Osteoblast (primary cell): ENCODE measurements around the gene DCAKD. TPM values are rescaled to one million over a fixed set of nuclear protein-coding genes. Genes with fewer than 3 reads are reported as not detected.

Source experiments
- DNase-seq: peaks from one replicate; pipeline ENCODE4 v3.0.0; 2011; ENCODE audit warnings: low spot score, mixed read lengths; ENCODE audit not compliant: insufficient read length; ENCODE audit errors: missing footprints
- H2AFZ ChIP-seq: 2 replicates; pipeline ENCODE4 v1.6.0; 2011; ENCODE audit warnings: mild to moderate bottlenecking, low read length
- H3K27ac ChIP-seq: 2 replicates; pipeline ENCODE4 v1.5.1; 2011; ENCODE audit warnings: mild to moderate bottlenecking, low read depth, low read length, moderate library complexity
- H3K27me3 ChIP-seq: 2 replicates; pipeline ENCODE4 v1.6.0; 2012; ENCODE audit warnings: mild to moderate bottlenecking, control low read depth, inconsistent platforms, low read length, moderate library complexity; ENCODE audit not compliant: insufficient read depth
- H3K36me3 ChIP-seq: 2 replicates; pipeline ENCODE4 v1.5.1; 2011; ENCODE audit warnings: mild to moderate bottlenecking, low read length, control low read depth, moderate library complexity; ENCODE audit not compliant: insufficient read depth
- H3K4me1 ChIP-seq: 2 replicates; pipeline ENCODE4 v1.5.1; 2011; ENCODE audit warnings: mild to moderate bottlenecking, low read length, control low read depth, moderate library complexity; ENCODE audit not compliant: insufficient read depth
- H3K4me2 ChIP-seq: 2 replicates; pipeline ENCODE4 v1.6.0; 2011; ENCODE audit warnings: mild to moderate bottlenecking, low read length; ENCODE audit not compliant: insufficient read depth
- H3K4me3 ChIP-seq: fragments of 200-600 bp; sonication (generic); 3 replicates; pipeline ENCODE4 v1.5.1; 2012; ENCODE audit warnings: mild to moderate bottlenecking, low read length, inconsistent platforms; ENCODE audit not compliant: insufficient read depth
- H3K79me2 ChIP-seq: 2 replicates; pipeline ENCODE4 v1.6.0; 2012; ENCODE audit warnings: mild to moderate bottlenecking, low read length, control low read depth, inconsistent platforms; ENCODE audit not compliant: insufficient read depth
- H3K9me3 ChIP-seq: 2 replicates; pipeline ENCODE4 v1.5.1; 2011; ENCODE audit warnings: low read depth, low read length, control low read depth
- H4K20me1 ChIP-seq: 2 replicates; pipeline ENCODE4 v1.6.0; 2012; ENCODE audit warnings: mild to moderate bottlenecking, low read length, control low read depth; ENCODE audit not compliant: insufficient read depth
- total RNA-seq: library from RNA; depleted of rRNA; stranded (reverse); fragments of >200 nt; gene quantifications from 2 replicates; pipeline ENCODE4 v1.2.3, GENCODE V29; 2012
- TF ChIP-seq, protein P1 (sequence below): IDR thresholded peaks from 2 replicates; pipeline ENCODE4 v1.5.1; 2011; ENCODE audit warnings: mild to moderate bottlenecking, low read depth, low read length, moderate library complexity; ENCODE audit errors: extremely low read depth

Gene DCAKD
- total RNA-seq, 1 donor, result 39.1 TPM

DNA sequence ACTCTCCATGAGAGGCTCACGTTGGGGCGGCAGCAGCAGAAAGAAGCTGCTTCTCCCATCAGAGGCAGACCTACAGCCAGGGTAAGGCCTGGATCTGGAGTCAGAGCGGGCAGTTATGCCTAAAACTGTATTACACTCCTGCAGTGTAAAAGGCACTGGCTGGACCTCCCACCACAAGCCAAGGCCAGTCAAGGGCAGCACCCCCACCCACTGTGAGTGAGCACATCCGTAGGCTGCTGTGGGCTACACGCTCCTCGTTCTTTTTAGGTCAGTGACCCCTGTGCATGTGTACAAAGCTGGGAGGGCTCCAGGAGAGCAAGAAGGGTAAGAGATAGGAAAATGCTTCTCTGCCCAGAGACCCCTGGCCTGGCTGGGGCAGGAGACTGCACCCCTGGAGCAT is 20.7 kb downstream of the DCAKD start:
- H2AFZ ChIP-seq, result no peak overlapping the region
- H3K4me2 ChIP-seq, result no peak overlapping the region
- no peaks in the 10 kb centered on the region for H3K27me3 ChIP-seq
- H3K79me2 ChIP-seq, result peaks cover 1% of the 10 kb centered on the region
- TF ChIP-seq, protein P1, sequence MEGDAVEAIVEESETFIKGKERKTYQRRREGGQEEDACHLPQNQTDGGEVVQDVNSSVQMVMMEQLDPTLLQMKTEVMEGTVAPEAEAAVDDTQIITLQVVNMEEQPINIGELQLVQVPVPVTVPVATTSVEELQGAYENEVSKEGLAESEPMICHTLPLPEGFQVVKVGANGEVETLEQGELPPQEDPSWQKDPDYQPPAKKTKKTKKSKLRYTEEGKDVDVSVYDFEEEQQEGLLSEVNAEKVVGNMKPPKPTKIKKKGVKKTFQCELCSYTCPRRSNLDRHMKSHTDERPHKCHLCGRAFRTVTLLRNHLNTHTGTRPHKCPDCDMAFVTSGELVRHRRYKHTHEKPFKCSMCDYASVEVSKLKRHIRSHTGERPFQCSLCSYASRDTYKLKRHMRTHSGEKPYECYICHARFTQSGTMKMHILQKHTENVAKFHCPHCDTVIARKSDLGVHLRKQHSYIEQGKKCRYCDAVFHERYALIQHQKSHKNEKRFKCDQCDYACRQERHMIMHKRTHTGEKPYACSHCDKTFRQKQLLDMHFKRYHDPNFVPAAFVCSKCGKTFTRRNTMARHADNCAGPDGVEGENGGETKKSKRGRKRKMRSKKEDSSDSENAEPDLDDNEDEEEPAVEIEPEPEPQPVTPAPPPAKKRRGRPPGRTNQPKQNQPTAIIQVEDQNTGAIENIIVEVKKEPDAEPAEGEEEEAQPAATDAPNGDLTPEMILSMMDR, result no peak
- H3K9me3 ChIP-seq, result no peaks in the 10 kb centered on the region
- DNase-seq, result peak; percentile 68
- H3K4me1 ChIP-seq, result no peaks in the 10 kb centered on the region
- H3K27ac ChIP-seq, result no peak overlapping the region
- peaks cover 42% of the 10 kb centered on the region for H3K36me3 ChIP-seq
- H4K20me1 ChIP-seq, result peaks cover 5% of the 10 kb centered on the region
- no peak overlapping the region for H3K4me3 ChIP-seq

DNA sequence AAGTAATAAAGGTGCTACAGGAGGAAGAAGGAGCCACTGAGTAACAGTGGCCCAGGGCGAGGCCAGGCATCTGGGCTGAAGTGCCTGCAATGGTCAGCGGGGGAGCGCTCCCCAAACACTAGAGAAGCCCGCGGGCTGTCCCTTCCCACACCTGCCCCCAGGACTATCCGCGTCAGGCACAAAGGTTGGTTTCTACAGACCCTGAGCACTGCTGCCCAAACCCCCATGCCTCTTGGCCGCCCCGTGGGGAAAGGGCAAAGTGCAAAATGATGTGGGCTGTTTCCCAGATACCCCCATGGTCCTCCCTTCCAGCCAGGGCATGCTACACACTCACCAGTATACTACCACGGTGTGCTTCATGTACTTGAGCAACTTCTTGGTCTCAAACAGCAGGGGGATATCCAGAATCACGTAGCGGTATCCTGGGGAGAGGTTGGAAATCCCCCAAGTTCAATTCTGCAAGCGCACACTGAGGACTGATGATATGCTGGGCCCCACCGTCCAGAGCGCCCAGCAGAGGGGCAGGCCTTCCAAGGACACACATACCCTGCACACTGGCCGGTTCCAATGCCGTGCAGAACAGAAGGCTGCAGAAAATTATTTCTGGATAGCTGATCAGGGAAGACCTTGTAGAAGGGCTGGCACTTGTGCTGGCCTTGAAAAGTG is 21.5 kb downstream of the DCAKD start:
- no peak overlapping the region for H3K4me3 ChIP-seq
- no peak overlapping the region for H2AFZ ChIP-seq
- H4K20me1 ChIP-seq, result peaks cover 5% of the 10 kb centered on the region
- no peaks in the 10 kb centered on the region for H3K9me3 ChIP-seq
- peaks cover 38% of the 10 kb centered on the region for H3K36me3 ChIP-seq
- no peaks in the 10 kb centered on the region for H3K27me3 ChIP-seq
- H3K27ac ChIP-seq, result no peak overlapping the region
- no peaks in the 10 kb centered on the region for H3K4me1 ChIP-seq
- H3K79me2 ChIP-seq, result no peaks in the 10 kb centered on the region
- no peak overlapping the region for H3K4me2 ChIP-seq
- DNase-seq, result peak; percentile 73
- TF ChIP-seq, protein P1, result no peak

DNA sequence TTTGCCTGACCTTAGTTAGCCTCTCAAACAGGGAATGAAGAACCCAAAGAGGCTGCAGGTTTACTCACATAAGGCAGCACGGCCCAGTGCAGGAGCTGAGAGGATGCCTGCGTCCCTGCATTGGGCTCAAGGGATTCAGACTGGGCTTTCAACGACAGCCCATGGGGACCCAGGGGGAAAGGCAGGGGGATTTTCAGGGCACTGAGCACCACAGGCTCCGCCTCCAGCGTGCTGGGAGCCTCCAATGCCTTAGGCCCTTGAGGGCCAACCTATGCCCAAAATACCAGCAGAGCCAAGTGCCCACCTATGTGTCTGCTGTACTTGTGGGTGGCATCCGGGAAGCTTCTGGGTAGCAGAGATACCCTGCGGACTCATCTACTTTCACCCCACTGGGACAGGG is 22.3 kb downstream of the DCAKD start:
- H3K79me2 ChIP-seq, result no peaks in the 10 kb centered on the region
- H3K36me3 ChIP-seq, result peaks cover 36% of the 10 kb centered on the region
- H2AFZ ChIP-seq, result no peak overlapping the region
- no peak overlapping the region for H3K4me3 ChIP-seq
- H3K27me3 ChIP-seq, result no peaks in the 10 kb centered on the region
- H4K20me1 ChIP-seq, result peaks cover 5% of the 10 kb centered on the region
- DNase-seq, result peak; percentile 30
- no peak overlapping the region for H3K4me2 ChIP-seq
- TF ChIP-seq, protein P1, result no peak
- H3K9me3 ChIP-seq, result no peaks in the 10 kb centered on the region
- no peaks in the 10 kb centered on the region for H3K4me1 ChIP-seq
- H3K27ac ChIP-seq, result no peak overlapping the region

DNA sequence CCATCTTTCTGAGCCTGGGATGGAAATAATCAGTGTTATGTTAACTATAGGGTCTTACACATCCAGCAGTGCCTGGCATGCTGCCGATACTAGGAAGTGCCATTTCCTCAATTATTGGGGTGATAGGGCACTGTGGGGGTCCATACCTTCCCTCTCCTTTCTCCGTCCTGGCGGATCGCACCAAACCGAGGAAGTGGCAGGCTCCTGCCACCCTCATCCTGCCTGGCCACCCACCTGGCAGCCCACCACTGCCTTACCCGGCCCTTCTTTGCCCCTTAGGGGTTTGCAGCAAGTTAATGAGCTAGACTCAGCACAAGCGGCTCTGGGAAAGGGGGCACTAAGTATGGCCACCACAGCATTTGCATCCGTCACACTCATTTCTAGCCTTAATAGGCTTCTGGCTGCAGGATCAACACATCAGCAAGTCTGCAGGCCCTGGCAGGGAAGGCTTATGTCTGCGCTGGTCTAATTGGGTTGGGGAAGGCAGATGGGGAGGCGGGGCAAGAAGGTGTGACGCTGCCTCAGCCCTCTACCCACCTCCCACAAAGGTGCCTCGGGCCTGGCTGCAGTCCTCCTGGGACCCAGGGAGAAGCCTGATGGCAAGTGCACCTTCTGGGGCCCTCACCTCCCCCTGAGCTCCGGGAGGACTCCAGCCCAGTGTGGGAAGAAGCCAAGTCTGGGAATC is 28.6 kb downstream of the DCAKD start:
- H3K4me1 ChIP-seq, result peaks cover 16% of the 10 kb centered on the region
- peak; percentile 66 for DNase-seq
- H3K4me3 ChIP-seq, result no peak overlapping the region
- no peaks in the 10 kb centered on the region for H3K9me3 ChIP-seq
- H2AFZ ChIP-seq, result no peak overlapping the region
- TF ChIP-seq, protein P1, result no peak
- H4K20me1 ChIP-seq, result no peaks in the 10 kb centered on the region
- no peak overlapping the region for H3K4me2 ChIP-seq
- peaks cover 4% of the 10 kb centered on the region for H3K27me3 ChIP-seq
- H3K36me3 ChIP-seq, result peaks cover 5% of the 10 kb centered on the region
- H3K27ac ChIP-seq, result no peak overlapping the region
- no peaks in the 10 kb centered on the region for H3K79me2 ChIP-seq
